PC-9 (cell line): ENCODE measurements around the gene PICALM.

Source experiments
- EZH2 ChIP-seq: fragments of 200-600 bp; sonication (generic); IDR thresholded peaks from 2 replicates; pipeline ENCODE4 v1.8.0; 2017; ENCODE audit warnings: antibody characterized with exemption, low read depth
- TF ChIP-seq, protein P1 (sequence below): fragments of 200-600 bp; sonication (generic); conservative IDR thresholded peaks from 2 replicates; pipeline ENCODE4 v1.6.1; 2017; ENCODE audit warnings: mixed run types, antibody characterized with exemption, mild to moderate bottlenecking, moderate library complexity

DNA sequence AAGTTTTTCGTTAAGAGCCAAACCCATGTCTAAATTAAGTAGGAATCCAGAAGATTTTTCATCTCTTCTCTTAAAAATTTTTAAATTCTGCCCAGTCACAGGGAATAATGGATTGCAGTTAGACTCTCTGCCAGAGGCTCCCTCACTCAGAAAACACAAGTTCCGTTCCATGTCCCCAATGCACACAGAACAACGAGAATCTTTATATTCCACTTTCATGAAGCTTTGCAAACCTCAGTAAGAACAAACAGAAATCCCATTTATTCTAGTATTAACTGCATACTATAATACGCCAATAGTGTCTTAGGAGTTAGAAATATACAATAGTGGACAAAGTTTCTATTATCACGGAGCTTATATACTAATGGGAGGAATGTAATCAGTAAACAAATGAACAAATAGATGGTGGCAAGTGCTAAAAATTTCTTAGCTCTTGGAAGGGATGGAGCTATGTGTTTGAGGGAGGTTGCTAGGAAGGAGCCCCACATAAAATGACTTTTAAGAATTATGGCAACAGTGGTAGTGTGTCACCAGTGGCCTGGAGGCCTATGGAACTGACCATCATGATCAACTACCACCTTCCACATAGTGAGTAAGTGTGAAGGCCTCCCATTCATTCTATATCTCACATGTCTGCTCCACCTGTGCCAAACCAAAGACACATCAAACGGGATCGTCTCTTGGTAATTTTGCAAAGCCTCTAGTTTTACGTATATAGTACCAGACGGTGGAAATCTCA is 24.9 kb downstream of the PICALM start:
- TF ChIP-seq, protein P1, sequence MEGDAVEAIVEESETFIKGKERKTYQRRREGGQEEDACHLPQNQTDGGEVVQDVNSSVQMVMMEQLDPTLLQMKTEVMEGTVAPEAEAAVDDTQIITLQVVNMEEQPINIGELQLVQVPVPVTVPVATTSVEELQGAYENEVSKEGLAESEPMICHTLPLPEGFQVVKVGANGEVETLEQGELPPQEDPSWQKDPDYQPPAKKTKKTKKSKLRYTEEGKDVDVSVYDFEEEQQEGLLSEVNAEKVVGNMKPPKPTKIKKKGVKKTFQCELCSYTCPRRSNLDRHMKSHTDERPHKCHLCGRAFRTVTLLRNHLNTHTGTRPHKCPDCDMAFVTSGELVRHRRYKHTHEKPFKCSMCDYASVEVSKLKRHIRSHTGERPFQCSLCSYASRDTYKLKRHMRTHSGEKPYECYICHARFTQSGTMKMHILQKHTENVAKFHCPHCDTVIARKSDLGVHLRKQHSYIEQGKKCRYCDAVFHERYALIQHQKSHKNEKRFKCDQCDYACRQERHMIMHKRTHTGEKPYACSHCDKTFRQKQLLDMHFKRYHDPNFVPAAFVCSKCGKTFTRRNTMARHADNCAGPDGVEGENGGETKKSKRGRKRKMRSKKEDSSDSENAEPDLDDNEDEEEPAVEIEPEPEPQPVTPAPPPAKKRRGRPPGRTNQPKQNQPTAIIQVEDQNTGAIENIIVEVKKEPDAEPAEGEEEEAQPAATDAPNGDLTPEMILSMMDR = no peak
- no peak for TF ChIP-seq EZH2
